D721Med (cell line): ENCODE results near the gene NPHP3.

ENCODE experiments used
- DNase-seq: peaks from one replicate; pipeline ENCODE4 v3.0.0; 2011; ENCODE audit warnings: low spot score; ENCODE audit not compliant: insufficient read length
- FAIRE-seq: peaks from 2 replicates; lab custom pipeline; 2011; peaks lifted over from hg19 to GRCh38; lab: Jason Lieb, UNC
- CTCF ChIP-seq: IDR thresholded peaks from 2 replicates; pipeline ENCODE4 v1.5.1; 2012; ENCODE audit warnings: mild to moderate bottlenecking, control low read depth; ENCODE audit not compliant: insufficient read depth; ENCODE audit errors: missing control alignments

The NPHP3 gene

GRCh38 chr3:132659000-132659364 lies 63.2 kb downstream of the NPHP3 start:
- DNase-seq (no peak), FAIRE-seq (no peak)
- no peak for TF ChIP-seq CTCF

GRCh38 chr3:132657869-132658747 lies 64.1 kb downstream of the NPHP3 start:
- DNase-seq (no peak), FAIRE-seq (no peak)
- no peak for TF ChIP-seq CTCF

- TF ChIP-seq CTCF: no peak
- FAIRE-seq (no peak), DNase-seq (no peak)
Observed at GRCh38 chr3:132655471-132655870, 66.7 kb downstream of the NPHP3 start.

GRCh38 chr3:132654721-132655120 lies 67.5 kb downstream of the NPHP3 start:
- DNase-seq: no peak
- no peak for TF ChIP-seq CTCF
- FAIRE-seq: no peak

- TF ChIP-seq CTCF: no peak
- FAIRE-seq (no peak), DNase-seq (no peak)
Observed at GRCh38 chr3:132654190-132654589, 68.0 kb downstream of the NPHP3 start.

GRCh38 chr3:132652640-132653270 lies 69.5 kb downstream of the NPHP3 start:
- FAIRE-seq (no peak), DNase-seq (no peak)
- TF ChIP-seq CTCF: no peak

GRCh38 chr3:132650153-132650552 lies 72.1 kb downstream of the NPHP3 start:
- no peak for TF ChIP-seq CTCF
- FAIRE-seq (no peak), DNase-seq (no peak)
